Panc1 (cell line): ENCODE measurements around the gene WDR86. TPM values are rescaled to one million over a fixed set of nuclear protein-coding genes. Genes with fewer than 3 reads are reported as not detected.

ENCODE experiments used
- ATAC-seq: fragments of 200-7000 bp; cut with Tn5 transposase; 2 replicates; pipeline ENCODE4 v1.9.1; 2020; ENCODE audit warnings: mild to moderate bottlenecking, moderate library complexity
- BruUV-seq: library from RNA; stranded (reverse); fragments of 400-500 nt; replicated peaks from 2 replicates; lab custom pipeline; 2021; lab: Mats Ljungman, UMichigan
- CTCF ChIA-PET: fragments of 300-600 bp; sonication (Branson Sonifier 250); formaldehyde crosslinking; loops from one replicate; lab custom pipeline; 2022; ENCODE audit warnings: antibody characterized with exemption; lab: Charles Lee
- POLR2A ChIA-PET: fragments of 300-600 bp; sonication (Branson Sonifier 250); formaldehyde crosslinking; loops from one replicate; lab custom pipeline; 2022; ENCODE audit warnings: antibody characterized with exemption; lab: Charles Lee
- DNase-seq: peaks from one replicate; pipeline ENCODE4 v3.0.0-alpha.2; 2010; ENCODE audit warnings: low read depth, low spot score
- H3K27ac ChIP-seq: 2 replicates; pipeline ENCODE4 v1.5.1; 2011; ENCODE audit warnings: mild to moderate bottlenecking, low read length, inconsistent platforms
- H3K27me3 ChIP-seq: fragments of 200-500 bp; sonication (Bioruptor generic); 2 replicates; pipeline ENCODE4 v1.6.0; 2014; ENCODE audit warnings: low read length, inconsistent platforms; ENCODE audit not compliant: control insufficient read depth, insufficient read depth
- H3K36me3 ChIP-seq: fragments of 200-500 bp; sonication (Bioruptor generic); 2 replicates; pipeline ENCODE4 v1.5.1; 2014; ENCODE audit warnings: inconsistent platforms, mild to moderate bottlenecking, low read length, moderate library complexity; ENCODE audit not compliant: control insufficient read depth, insufficient read depth
- H3K4me1 ChIP-seq: 2 replicates; pipeline ENCODE4 v1.5.1; 2011; ENCODE audit warnings: inconsistent platforms, mild to moderate bottlenecking, low read length, moderate library complexity; ENCODE audit not compliant: control insufficient read depth, insufficient read depth
- H3K4me3 ChIP-seq, 2 experiments: 2 replicates each; pipeline ENCODE4 v1.5.1; 2011 to 2012; ENCODE audit warnings: low read depth in 2 of 2, low read length in 2 of 2, mild to moderate bottlenecking in 2 of 2, inconsistent platforms in 1 of 2, moderate library complexity in 1 of 2
- H3K9me3 ChIP-seq: fragments of 200-500 bp; sonication (Bioruptor generic); 2 replicates; pipeline ENCODE4 v1.5.1; 2014; ENCODE audit warnings: low read depth, mild to moderate bottlenecking, inconsistent platforms, low read length, moderate library complexity; ENCODE audit not compliant: control insufficient read depth, insufficient read depth
- POLR2AphosphoS5 ChIP-seq: IDR thresholded peaks from 2 replicates; pipeline ENCODE4 v1.6.1; 2012; ENCODE audit warnings: mild to moderate bottlenecking, low read depth, low read length, moderate library complexity
- SIN3A ChIP-seq: IDR thresholded peaks from 2 replicates; pipeline ENCODE4 v1.6.1; 2012; ENCODE audit warnings: low read depth, mild to moderate bottlenecking, low read length, moderate library complexity, borderline replicate concordance; ENCODE audit not compliant: insufficient read depth
- TCF7L2 ChIP-seq: IDR thresholded peaks from 2 replicates; pipeline ENCODE4 v1.6.1; 2011; ENCODE audit warnings: mild to moderate bottlenecking, low read depth, low read length, inconsistent platforms
- in situ Hi-C: cut with HindIII; loops from 2 replicates; pipeline ENCODE4 v1.10.0; 2016; ENCODE audit warnings: low sequenced_read_pairs, low pct_unique_long_range_greater_than_20kb
- intact Hi-C: fragments of 100-400 bp; cut with micrococcal nuclease; formaldehyde crosslinking; loops from one replicate; pipeline ENCODE4 v1.10.0; 2022; ENCODE audit not compliant: unreplicated experiment
- total RNA-seq: library from RNA; stranded (reverse); gene quantifications from one replicate; pipeline ENCODE4 v1.2.1, GENCODE V29; 2021; ENCODE audit not compliant: unreplicated experiment
- TF ChIP-seq, protein P1 (sequence below): fragments of 450-650 bp; IDR thresholded peaks from 2 replicates; pipeline ENCODE4 v1.5.1; 2017; ENCODE audit warnings: mild to moderate bottlenecking
- TF ChIP-seq, protein P2 (sequence below), 2 experiments: IDR thresholded peaks; 2 replicates each; pipeline ENCODE4 v1.6.1; 2011 to 2012; ENCODE audit warnings: low read depth in 2 of 2, control low read depth in 1 of 2, low read length in 1 of 2, mild to moderate bottlenecking in 1 of 2, moderate library complexity in 1 of 2; ENCODE audit not compliant: insufficient read depth in 1 of 2

The WDR86 gene
- total RNA-seq, 1 experiment from 2014 or later, result 0.72 TPM

DNA sequence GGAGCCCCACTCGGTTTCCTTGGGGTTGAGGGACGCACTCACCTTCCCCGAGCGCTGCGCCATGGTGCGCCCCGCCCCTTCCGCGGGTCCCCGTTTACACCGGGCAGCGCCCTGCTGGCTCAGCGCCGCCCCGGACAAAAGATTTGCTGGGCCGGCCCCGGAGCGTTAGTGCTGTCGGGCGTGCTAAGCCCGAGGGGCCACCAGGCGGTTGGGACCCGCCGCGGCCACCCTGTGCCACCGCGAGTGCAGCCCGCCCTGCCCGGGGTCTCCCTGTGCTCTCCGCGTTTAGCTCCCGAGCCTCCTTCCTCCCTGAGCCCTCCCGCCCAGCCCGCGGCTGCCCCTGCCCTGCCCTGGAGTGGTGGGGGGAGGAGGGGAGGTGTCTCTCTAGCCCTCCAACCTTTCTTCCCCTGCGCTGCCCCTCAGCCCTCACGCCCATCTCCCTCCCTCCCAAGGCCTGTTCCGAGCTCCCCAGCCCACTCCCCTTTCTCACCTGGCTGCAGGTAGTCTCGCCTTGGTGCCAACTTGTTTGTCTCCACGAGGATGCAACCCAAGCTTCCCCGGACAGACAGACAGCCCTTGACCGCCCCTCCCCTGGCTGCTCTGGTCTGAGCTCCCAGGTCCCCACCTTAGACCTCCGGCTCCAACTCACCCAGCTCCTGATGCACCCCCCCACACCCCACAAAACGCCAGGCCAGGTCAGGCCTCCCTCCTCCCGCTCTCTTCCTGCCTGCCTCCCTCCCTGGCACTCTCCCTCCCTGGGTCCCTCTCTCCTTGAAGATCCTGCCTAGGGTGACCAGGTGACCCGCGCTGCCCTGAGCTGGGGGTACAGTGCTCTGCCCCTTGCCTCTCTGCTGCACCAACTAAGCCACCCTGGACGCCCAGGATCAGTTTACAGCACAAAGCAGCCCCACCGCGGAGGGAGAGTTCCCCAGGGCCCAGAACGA, 30.3 kb upstream of the WDR86 start, which contains the start of gene CRYGN:
TSS of gene CRYGN (minus strand) at position 287 of the 944 bp plus-strand sequence. CDS start at position 63, 224 bp downstream.
- no peak for DNase-seq
- ChIA-PET POLR2A (no interaction called here), CTCF (interaction anchor here (0.5 kb wide), 1 partner anchor 136 kb away, joined by 8 read pairs; no protein-coding TSS in a partner anchor)
- intact Hi-C loops, result no loop called here
- Histone ChIP-seq H3K27me3 (no peaks in the 10 kb centered on the region), H3K4me1 (peaks cover 9% of the 10 kb centered on the region), H3K9me3 (no peaks in the 10 kb centered on the region), H3K4me3 (peak within 1 kb of the TSS; percentile 16; a peak in 3 of 4 replicates), H3K27ac (peak within 1 kb of the TSS; percentile 30), H3K36me3 (no peaks in the 10 kb centered on the region)
- BruUV-seq, result no TSS peak
- in situ Hi-C loops, result no loop called here
- ATAC-seq, result peak; percentile 58
- TF ChIP-seq, protein P1, sequence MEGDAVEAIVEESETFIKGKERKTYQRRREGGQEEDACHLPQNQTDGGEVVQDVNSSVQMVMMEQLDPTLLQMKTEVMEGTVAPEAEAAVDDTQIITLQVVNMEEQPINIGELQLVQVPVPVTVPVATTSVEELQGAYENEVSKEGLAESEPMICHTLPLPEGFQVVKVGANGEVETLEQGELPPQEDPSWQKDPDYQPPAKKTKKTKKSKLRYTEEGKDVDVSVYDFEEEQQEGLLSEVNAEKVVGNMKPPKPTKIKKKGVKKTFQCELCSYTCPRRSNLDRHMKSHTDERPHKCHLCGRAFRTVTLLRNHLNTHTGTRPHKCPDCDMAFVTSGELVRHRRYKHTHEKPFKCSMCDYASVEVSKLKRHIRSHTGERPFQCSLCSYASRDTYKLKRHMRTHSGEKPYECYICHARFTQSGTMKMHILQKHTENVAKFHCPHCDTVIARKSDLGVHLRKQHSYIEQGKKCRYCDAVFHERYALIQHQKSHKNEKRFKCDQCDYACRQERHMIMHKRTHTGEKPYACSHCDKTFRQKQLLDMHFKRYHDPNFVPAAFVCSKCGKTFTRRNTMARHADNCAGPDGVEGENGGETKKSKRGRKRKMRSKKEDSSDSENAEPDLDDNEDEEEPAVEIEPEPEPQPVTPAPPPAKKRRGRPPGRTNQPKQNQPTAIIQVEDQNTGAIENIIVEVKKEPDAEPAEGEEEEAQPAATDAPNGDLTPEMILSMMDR, result no peak

DNA sequence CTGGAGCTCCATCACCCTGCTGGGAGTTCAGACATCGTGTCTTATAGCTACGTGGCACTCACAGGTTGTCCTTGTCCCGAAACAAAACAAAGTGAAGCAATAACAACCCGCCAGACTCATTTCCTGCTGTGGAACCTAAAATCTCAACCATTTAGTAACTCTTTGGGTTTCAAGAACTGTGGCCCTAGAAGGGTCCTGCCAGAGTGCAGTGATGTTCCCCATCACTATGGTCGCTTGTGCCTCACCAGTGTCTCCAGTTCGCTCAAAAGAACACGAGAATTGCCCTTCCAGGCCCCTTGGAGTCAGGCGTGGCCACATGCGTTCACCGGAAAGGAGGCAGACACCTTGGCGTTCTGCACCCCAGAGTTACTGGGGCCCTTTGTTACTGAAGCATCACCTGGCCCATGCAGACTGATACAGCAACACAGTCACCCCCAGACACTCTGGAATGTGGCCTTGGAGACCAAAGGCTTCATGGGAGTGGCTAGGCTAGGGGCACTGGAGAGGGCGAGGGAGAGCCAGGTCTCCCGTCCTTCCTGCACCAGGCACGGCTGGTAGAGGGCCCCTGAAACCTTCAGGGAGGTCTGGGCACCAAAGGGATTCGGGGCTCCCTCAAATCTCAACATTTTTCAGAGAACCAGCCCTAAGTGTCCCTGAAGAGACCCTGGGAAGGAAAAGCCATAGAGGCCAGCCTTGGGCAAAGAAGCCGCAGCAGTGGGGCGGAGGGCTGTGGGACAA, 29.2 kb upstream of the WDR86 start:
- Histone ChIP-seq H3K4me3 (no peak overlapping the region; a peak in 1 of 4 replicates), H3K27ac (no peak overlapping the region; the same call in 1 of the 2 replicates), H3K36me3 (no peaks in the 10 kb centered on the region), H3K9me3 (no peaks in the 10 kb centered on the region), H3K27me3 (no peaks in the 10 kb centered on the region), H3K4me1 (peaks cover 9% of the 10 kb centered on the region)
- in situ Hi-C loops (no loop called here), intact Hi-C loops (no loop called here)
- POLR2A ChIA-PET, result interaction anchor here (0.6 kb wide), 1 partner anchor 66 kb away, joined by 3 read pairs; no protein-coding TSS in a partner anchor
- no peak for TF ChIP-seq SIN3A
- TF ChIP-seq, protein P2, sequence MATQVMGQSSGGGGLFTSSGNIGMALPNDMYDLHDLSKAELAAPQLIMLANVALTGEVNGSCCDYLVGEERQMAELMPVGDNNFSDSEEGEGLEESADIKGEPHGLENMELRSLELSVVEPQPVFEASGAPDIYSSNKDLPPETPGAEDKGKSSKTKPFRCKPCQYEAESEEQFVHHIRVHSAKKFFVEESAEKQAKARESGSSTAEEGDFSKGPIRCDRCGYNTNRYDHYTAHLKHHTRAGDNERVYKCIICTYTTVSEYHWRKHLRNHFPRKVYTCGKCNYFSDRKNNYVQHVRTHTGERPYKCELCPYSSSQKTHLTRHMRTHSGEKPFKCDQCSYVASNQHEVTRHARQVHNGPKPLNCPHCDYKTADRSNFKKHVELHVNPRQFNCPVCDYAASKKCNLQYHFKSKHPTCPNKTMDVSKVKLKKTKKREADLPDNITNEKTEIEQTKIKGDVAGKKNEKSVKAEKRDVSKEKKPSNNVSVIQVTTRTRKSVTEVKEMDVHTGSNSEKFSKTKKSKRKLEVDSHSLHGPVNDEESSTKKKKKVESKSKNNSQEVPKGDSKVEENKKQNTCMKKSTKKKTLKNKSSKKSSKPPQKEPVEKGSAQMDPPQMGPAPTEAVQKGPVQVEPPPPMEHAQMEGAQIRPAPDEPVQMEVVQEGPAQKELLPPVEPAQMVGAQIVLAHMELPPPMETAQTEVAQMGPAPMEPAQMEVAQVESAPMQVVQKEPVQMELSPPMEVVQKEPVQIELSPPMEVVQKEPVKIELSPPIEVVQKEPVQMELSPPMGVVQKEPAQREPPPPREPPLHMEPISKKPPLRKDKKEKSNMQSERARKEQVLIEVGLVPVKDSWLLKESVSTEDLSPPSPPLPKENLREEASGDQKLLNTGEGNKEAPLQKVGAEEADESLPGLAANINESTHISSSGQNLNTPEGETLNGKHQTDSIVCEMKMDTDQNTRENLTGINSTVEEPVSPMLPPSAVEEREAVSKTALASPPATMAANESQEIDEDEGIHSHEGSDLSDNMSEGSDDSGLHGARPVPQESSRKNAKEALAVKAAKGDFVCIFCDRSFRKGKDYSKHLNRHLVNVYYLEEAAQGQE (IDR thresholded peaks at IDR 0.05; ENCODE audit: insufficient read depth in 1 of 2, low read depth in 2 of 2, low read length in 1 of 2), result no peak
- no peak for TF ChIP-seq TCF7L2
- no peak for TF ChIP-seq POLR2AphosphoS5
- TF ChIP-seq, protein P1, result no peak
- CTCF ChIA-PET, result no interaction called here
- DNase-seq, result no peak
- BruUV-seq, result no TSS peak
- no peak for ATAC-seq
